K562 (cell line): ENCODE measurements around the gene ZC3H10. TPM values are rescaled to one million over a fixed set of nuclear protein-coding genes. Genes with fewer than 3 reads are reported as not detected.

Experiments
- ARID3B ChIP-seq: fragments of 250-450 bp; sonication (Bioruptor Pico); IDR thresholded peaks from 2 replicates; pipeline ENCODE4 v1.4.0; 2020; ENCODE audit warnings: borderline replicate concordance
- BCL6 ChIP-seq: fragments of 250-450 bp; sonication (Bioruptor Pico); IDR thresholded peaks from 2 replicates; pipeline ENCODE4 v1.4.0; 2020
- CC2D1A ChIP-seq: fragments of 450-650 bp; IDR thresholded peaks from 2 replicates; pipeline ENCODE4 v1.6.1; 2017; ENCODE audit warnings: mild to moderate bottlenecking
- CHCHD3 ChIP-seq: fragments of 250-450 bp; sonication (Bioruptor Pico); IDR thresholded peaks from 2 replicates; pipeline ENCODE4 v2.1.2; 2022; ENCODE audit warnings: mild to moderate bottlenecking
- FOXJ3 ChIP-seq: sonication (generic); formaldehyde crosslinking; IDR thresholded peaks from 2 replicates; pipeline ENCODE4 v1.4.0; 2020; ENCODE audit warnings: mild to moderate bottlenecking, missing genetic modification reagents
- HMG20B ChIP-seq: fragments of 250-450 bp; sonication (Bioruptor Pico); IDR thresholded peaks from 2 replicates; pipeline ENCODE4 v1.5.0; 2021; ENCODE audit warnings: mild to moderate bottlenecking
- JUND ChIP-seq, 2 experiments: IDR thresholded peaks; 2 replicates in 1 of 2; 3 replicates in 1 of 2; pipeline ENCODE4 v1.6.1; 2011; ENCODE audit warnings: borderline replicate concordance in 2 of 2, low read depth in 2 of 2, low read length in 2 of 2, improper control_type of control experiment in 1 of 2, missing biosample characterization in 1 of 2, missing genetic modification characterization in 1 of 2, missing genetic modification reagents in 1 of 2
- LARP7 ChIP-seq: fragments of 450-650 bp; IDR thresholded peaks from 2 replicates; pipeline ENCODE4 v1.6.1; 2016
- MITF ChIP-seq: IDR thresholded peaks from 2 replicates; pipeline ENCODE4 v1.6.1; 2014; ENCODE audit warnings: antibody characterized with exemption
- NFYB ChIP-seq: IDR thresholded peaks from 2 replicates; pipeline ENCODE4 v1.6.1; 2011; ENCODE audit warnings: mild to moderate bottlenecking, moderate library complexity; ENCODE audit not compliant: insufficient read length; ENCODE audit errors: extremely low read depth
- NR2C1 ChIP-seq, 2 experiments: fragments of 450-650 bp; IDR thresholded peaks; 2 replicates each; pipeline ENCODE4 v1.6.1; 2017; ENCODE audit warnings: mild to moderate bottlenecking in 2 of 2, antibody characterized with exemption in 1 of 2, inconsistent platforms in 1 of 2, missing compliant biosample characterization in 1 of 2, missing genetic modification characterization in 1 of 2
- POLR2H ChIP-seq: IDR thresholded peaks from 2 replicates; pipeline ENCODE4 v1.6.1; 2016; ENCODE audit warnings: missing genetic modification characterization, low read depth, mild to moderate bottlenecking, control low read depth, missing compliant biosample characterization, moderate library complexity
- PTBP1 ChIP-seq: fragments of 200-400 bp; formaldehyde crosslinking; IDR thresholded peaks from 2 replicates; pipeline ENCODE4 v1.6.1; 2017; ENCODE audit warnings: low read depth, low read length
- RBM14 ChIP-seq: fragments of 200-400 bp; formaldehyde crosslinking; IDR thresholded peaks from 2 replicates; pipeline ENCODE4 v1.6.1; 2018; ENCODE audit warnings: low read depth, mild to moderate bottlenecking, low read length, moderate library complexity, borderline replicate concordance; ENCODE audit not compliant: insufficient read depth
- RFX7 ChIP-seq: fragments of 250-450 bp; sonication (Bioruptor Pico); IDR thresholded peaks from 2 replicates; pipeline ENCODE4 v1.5.1; 2021; ENCODE audit warnings: mild to moderate bottlenecking
- SIN3A ChIP-seq, 2 experiments: fragments of 150-350 bp in 1 of 2; IDR thresholded peaks; 2 replicates each; pipeline ENCODE4 v1.6.1; 2011 to 2016; ENCODE audit warnings: borderline replicate concordance in 2 of 2, low read depth in 2 of 2, low read length in 2 of 2, mild to moderate bottlenecking in 2 of 2, moderate library complexity in 2 of 2; ENCODE audit not compliant: control insufficient read depth in 1 of 2
- TCF7 ChIP-seq: sonication (generic); IDR thresholded peaks from 2 replicates; pipeline ENCODE4 v1.6.1; 2016; ENCODE audit warnings: antibody characterized with exemption, borderline replicate concordance
- TRIM24 ChIP-seq, 2 experiments: fragments of 450-650 bp; IDR thresholded peaks; 2 replicates each; pipeline ENCODE4 v1.6.1; 2016
- ZBTB34 ChIP-seq: fragments of 250-450 bp; sonication (Bioruptor Pico); IDR thresholded peaks from 2 replicates; pipeline ENCODE4 v1.8.0; 2021; ENCODE audit warnings: mild to moderate bottlenecking, moderate library complexity
- ZNF511 ChIP-seq: sonication (generic); formaldehyde crosslinking; IDR thresholded peaks from 2 replicates; pipeline ENCODE4 v1.8.0; 2022; ENCODE audit warnings: mild to moderate bottlenecking, missing genetic modification reagents
- ZNF584 ChIP-seq: fragments of 200-800 bp; sonication (Bioruptor generic); IDR thresholded peaks from 2 replicates; pipeline ENCODE4 v1.6.1; 2016; ENCODE audit warnings: low read depth, mild to moderate bottlenecking, missing genetic modification characterization, missing compliant biosample characterization
- ZNF780A ChIP-seq: fragments of 250-450 bp; sonication (Bioruptor Pico); IDR thresholded peaks from 2 replicates; pipeline ENCODE4 v1.5.0; 2021; ENCODE audit warnings: mild to moderate bottlenecking
- polyA plus RNA-seq, 8 experiments: library from polyadenylated mRNA; depleted of rRNA in 4 of 8; stranded (reverse) in 5 of 8; unstranded in 3 of 8; fragments of >200 nt; fragmentation: Nextera tagmentation in 2 of 8; fragmentation: Illumina TruSeq in 1 of 8; extraction: Ambion mirVana in 2 of 8; extraction: Trizol in 1 of 8; gene quantifications; 2 replicates each; pipeline versions ENCODE4 v1.2.1 to v1.2.3, GENCODE V29; 2011 to 2014; ENCODE audit warnings: inconsistent platforms in 1 of 8, missing spikeins in 1 of 8
- total RNA-seq, 7 experiments: library from RNA; depleted of rRNA in 6 of 7; stranded (reverse); fragments of >200 nt in 6 of 7; fragmentation: Illumina TruSeq in 2 of 7; extraction: Trizol in 2 of 7; gene quantifications; 2 replicates each; pipeline versions ENCODE4 v1.2.1 to v1.2.3, GENCODE V29; 2011 to 2021; ENCODE audit warnings: low replicate concordance in 1 of 7

Gene ZC3H10
- total and polyA plus RNA-seq, 9 of the 15 experiments (the other 6 are each of a cell fraction or from before 2014, with no cell fraction given): 0.31 to 4.1 (median 1.6) TPM

GRCh38 chr12:56158029-56158925, 40.2 kb downstream of the ZC3H10 start, which contains the start of gene MYL6 (continued):
- TF ChIP-seq ARID3B (no peak), TRIM24 (IDR thresholded peaks at IDR 0.05) (peak in 1 of 2 experiments; percentile 11; a peak in 1 of 4 replicates), BCL6 (CRISPR knock-in tag) (0 out of 2 replicates have a peak, but pooled peaks have one; percentile 31), CC2D1A (peak; percentile 61), HMG20B (CRISPR knock-in tag) (no peak; the same call in 1 of the 2 replicates), ZNF511 (CRISPR knock-in tag) (no peak; the same call in 1 of the 2 replicates), PTBP1 (no peak; the same call in 1 of the 2 replicates), CHCHD3 (CRISPR knock-in tag) (0 out of 2 replicates have a peak, but pooled peaks have one; percentile 75), NFYB (peak; percentile 70), TCF7 (0 out of 2 replicates have a peak, but pooled peaks have one; percentile 9), RBM14 (no peak), FOXJ3 (CRISPR knock-in tag) (no peak), LARP7 (peak; percentile 93), JUND (IDR thresholded peaks at IDR 0.05; ENCODE audit: borderline replicate concordance, low read depth, low read length) (peak; percentile 100), JUND (tag; IDR thresholded peaks at IDR 0.05; ENCODE audit: borderline replicate concordance, low read depth, low read length) (peak; percentile 99), MITF (no peak), ZNF584 (CRISPR knock-in tag) (no peak), ZNF780A (no peak), RFX7 (CRISPR knock-in tag) (peak; percentile 88; the same call in 1 of the 2 replicates), NR2C1 (IDR thresholded peaks at IDR 0.05) (peak; percentile 94), NR2C1 (tag; IDR thresholded peaks at IDR 0.05) (peak; percentile 91), ZBTB34 (CRISPR knock-in tag) (no peak), POLR2H (peak; percentile 97), SIN3A (IDR thresholded peaks at IDR 0.05; ENCODE audit: borderline replicate concordance in 2 of 2, control insufficient read depth in 1 of 2, low read depth in 2 of 2, low read length in 2 of 2) (peak; percentile 32 to 34; a peak in 1 of 4 replicates)
